RWPE2 (cell line): Measurements from ENCODE around the gene SH2D3A.

Experiments
- ATAC-seq: fragments of 200-7000 bp; cut with Tn5 transposase; 3 replicates; pipeline ENCODE4 v1.9.1; 2021; ENCODE audit warnings: low read depth
- DNase-seq: peaks from one replicate; pipeline ENCODE4 v3.0.0-alpha.2; 2020; ENCODE audit warnings: low spot score
- H3K27ac ChIP-seq: fragments of 450-650 bp; 2 replicates; pipeline ENCODE4 v1.5.1; 2017; ENCODE audit warnings: mild to moderate bottlenecking; ENCODE audit not compliant: poor library complexity, severe bottlenecking
- H3K27me3 ChIP-seq: fragments of 250-450 bp; sonication (Bioruptor Pico); 2 replicates; pipeline ENCODE4 v1.5.1; 2021; ENCODE audit warnings: mild to moderate bottlenecking, moderate library complexity; ENCODE audit not compliant: insufficient read depth, poor library complexity, severe bottlenecking
- H3K36me3 ChIP-seq: fragments of 250-450 bp; sonication (Bioruptor Pico); 2 replicates; pipeline ENCODE4 v1.5.1; 2020; ENCODE audit warnings: low read depth, mild to moderate bottlenecking, moderate library complexity
- H3K4me1 ChIP-seq: fragments of 250-450 bp; sonication (Bioruptor Pico); 2 replicates; pipeline ENCODE4 v1.5.1; 2021; ENCODE audit warnings: mild to moderate bottlenecking, moderate library complexity; ENCODE audit not compliant: insufficient read depth, poor library complexity, severe bottlenecking
- H3K4me3 ChIP-seq: fragments of 250-450 bp; sonication (Bioruptor Pico); 2 replicates; pipeline ENCODE4 v1.5.1; 2021; ENCODE audit warnings: mild to moderate bottlenecking, moderate library complexity; ENCODE audit not compliant: severe bottlenecking
- H3K9me3 ChIP-seq: fragments of 250-450 bp; sonication (Bioruptor Pico); 2 replicates; pipeline ENCODE4 v1.5.1; 2021; ENCODE audit warnings: mild to moderate bottlenecking, moderate library complexity; ENCODE audit not compliant: severe bottlenecking
- TF ChIP-seq, protein P1 (sequence below): fragments of 450-650 bp; IDR thresholded peaks from one replicate; pipeline ENCODE4 v1.5.1; 2017; ENCODE audit warnings: mild to moderate bottlenecking, moderate library complexity; ENCODE audit not compliant: poor library complexity, severe bottlenecking

The SH2D3A gene

DNA sequence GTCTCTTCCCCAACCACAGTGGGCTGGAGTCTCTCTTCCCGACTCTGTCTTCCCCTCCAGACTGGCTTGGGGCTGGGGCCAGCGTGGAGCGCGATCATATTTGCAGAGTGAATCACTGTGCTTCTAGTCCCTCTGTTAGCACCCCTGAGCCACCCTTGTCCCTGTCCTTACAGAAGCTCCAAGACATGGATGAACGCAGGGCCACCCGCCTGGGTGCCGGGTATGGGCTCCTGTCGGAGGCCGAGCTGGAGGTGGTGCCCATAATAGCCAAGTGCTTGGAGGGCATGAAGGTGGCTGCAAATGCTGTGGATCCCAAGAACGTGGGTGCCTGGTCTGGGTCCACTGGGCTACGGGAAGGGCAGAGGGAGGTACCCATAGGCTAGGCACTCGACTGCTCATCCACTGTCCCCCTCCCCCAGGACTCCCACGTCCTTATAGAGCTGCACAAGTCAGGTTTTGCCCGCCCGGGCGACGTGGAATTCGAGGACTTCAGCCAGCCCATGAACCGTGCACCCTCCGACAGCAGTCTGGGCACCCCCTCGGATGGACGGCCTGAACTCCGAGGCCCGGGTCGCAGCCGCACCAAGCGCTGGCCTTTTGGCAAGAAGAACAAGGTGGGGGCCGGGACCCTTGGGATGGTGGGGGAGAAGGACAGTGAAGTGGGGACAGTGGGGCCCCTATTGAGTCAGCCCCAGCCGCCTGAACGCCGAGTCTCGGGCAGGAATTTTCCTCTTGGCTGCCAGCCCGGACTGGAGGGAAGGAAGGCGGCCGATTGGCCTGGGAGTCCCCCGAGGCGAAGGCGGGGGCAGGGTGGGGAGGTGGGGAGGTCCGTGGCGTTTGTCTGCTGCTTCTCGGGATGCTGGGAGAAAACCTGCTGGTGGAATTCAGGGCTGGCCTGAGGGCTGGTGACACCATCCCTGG is 22.6 kb downstream of the SH2D3A start:
- TF ChIP-seq, protein P1, sequence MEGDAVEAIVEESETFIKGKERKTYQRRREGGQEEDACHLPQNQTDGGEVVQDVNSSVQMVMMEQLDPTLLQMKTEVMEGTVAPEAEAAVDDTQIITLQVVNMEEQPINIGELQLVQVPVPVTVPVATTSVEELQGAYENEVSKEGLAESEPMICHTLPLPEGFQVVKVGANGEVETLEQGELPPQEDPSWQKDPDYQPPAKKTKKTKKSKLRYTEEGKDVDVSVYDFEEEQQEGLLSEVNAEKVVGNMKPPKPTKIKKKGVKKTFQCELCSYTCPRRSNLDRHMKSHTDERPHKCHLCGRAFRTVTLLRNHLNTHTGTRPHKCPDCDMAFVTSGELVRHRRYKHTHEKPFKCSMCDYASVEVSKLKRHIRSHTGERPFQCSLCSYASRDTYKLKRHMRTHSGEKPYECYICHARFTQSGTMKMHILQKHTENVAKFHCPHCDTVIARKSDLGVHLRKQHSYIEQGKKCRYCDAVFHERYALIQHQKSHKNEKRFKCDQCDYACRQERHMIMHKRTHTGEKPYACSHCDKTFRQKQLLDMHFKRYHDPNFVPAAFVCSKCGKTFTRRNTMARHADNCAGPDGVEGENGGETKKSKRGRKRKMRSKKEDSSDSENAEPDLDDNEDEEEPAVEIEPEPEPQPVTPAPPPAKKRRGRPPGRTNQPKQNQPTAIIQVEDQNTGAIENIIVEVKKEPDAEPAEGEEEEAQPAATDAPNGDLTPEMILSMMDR = no peak
- Histone ChIP-seq H3K4me3 (no peak overlapping the region), H3K4me1 (peaks cover 21% of the 10 kb centered on the region), H3K27me3 (no peaks in the 10 kb centered on the region), H3K9me3 (no peaks in the 10 kb centered on the region), H3K36me3 (peaks cover 83% of the 10 kb centered on the region), H3K27ac (peak overlapping the region; percentile 93)
- DNase-seq (peak; percentile 92), ATAC-seq (peak; percentile 66)

DNA sequence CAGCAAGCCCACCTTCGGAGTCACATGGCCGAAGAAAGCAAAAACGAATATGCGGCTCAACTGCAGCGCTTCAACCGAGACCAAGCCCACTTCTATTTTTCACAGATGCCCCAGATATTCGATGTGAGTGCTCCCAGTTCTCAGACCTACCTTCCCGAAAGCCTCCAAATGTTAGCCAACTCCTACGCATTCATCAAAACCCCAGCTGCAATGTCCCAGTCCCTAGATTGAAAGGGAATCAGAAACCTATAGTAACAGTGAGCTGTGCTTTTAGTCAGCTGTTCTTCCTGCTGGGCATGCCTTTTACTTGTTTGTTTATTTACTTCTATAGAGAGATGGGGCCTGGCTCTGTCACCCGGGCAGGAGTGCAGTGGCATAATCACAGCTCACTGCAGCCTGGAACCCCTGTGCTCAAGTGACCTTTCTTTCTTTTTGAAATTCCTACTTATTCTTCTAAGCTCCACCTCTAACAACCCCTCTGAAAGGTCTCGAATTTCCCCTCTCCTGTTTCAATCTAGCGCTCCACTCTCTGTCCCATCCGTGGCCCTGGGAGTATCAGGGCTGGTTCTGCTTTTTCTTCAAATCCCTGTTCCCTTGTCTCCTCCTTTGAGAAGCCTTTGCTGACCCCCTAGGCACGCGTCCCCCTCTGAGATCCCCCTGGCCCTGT is 23.4 kb downstream of the SH2D3A start:
- Histone ChIP-seq H3K27ac (peak overlapping the region; percentile 93), H3K9me3 (no peaks in the 10 kb centered on the region), H3K4me3 (no peak overlapping the region), H3K4me1 (peaks cover 25% of the 10 kb centered on the region), H3K36me3 (peaks cover 75% of the 10 kb centered on the region), H3K27me3 (no peaks in the 10 kb centered on the region)
- DNase-seq (no peak), ATAC-seq (no peak)
- TF ChIP-seq, protein P1 = no peak

DNA sequence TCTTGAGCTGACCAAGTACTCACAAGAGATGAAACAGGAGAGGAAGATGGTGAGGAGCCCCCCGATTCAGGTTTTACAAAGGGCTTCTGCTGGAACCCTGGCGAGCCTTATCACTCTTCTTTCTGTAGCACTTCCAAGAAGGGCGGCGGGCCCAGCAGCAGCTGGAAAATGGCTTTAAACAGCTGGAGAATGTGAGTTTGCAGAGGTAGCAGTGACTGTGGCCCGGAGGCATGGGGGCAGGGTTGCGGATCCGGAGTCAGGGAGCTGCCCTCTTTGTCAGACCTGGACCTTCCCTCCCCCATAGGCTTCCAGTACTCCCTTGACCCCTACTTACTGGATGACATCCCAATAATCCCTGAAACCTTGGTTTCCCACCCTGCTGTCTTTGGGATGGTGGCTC is 24.2 kb downstream of the SH2D3A start:
- TF ChIP-seq, protein P1 = no peak
- Histone ChIP-seq H3K36me3 (peaks cover 67% of the 10 kb centered on the region), H3K27ac (peak overlapping the region; percentile 93), H3K4me1 (peaks cover 33% of the 10 kb centered on the region), H3K9me3 (no peaks in the 10 kb centered on the region), H3K27me3 (no peaks in the 10 kb centered on the region), H3K4me3 (no peak overlapping the region)
- no peak for ATAC-seq
- no peak for DNase-seq

DNA sequence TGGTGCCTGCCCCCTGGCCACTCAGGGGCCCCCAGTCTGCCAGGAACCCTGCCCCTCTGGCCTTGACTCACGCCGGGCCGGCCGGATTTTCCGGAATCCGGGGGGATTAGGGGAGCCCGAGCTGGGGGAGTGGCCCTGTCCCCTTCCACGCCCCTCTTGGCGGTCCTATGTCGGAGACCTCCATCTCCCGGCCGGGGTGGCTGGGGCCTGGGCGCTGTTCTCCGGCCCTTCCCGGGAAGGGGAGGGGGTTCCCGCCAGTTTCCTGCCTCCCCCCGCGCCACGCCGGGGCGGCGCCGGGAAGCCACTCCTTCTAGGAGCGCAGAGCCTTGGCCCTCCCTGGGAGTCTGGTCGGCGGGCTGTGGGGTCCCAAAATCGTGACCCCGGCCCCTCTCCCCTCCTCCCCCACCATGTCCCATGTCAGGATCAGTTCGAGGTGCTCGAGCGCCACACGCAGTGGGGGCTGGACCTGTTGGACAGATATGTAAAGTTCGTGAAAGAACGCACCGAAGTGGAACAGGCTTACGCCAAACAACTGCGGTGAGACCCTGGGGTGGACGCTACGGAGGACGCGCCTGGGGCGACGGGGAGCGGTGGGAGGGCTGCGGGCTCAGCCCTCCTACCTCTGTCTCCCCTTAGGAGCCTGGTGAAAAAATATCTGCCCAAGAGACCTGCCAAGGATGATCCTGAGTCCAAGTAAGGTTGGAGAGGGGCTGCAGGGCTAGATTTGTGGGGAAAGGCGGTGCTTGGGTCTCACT is 26.5 kb downstream of the SH2D3A start:
- no peaks in the 10 kb centered on the region for H3K27me3 ChIP-seq
- no peak for DNase-seq
- H3K9me3 ChIP-seq = no peaks in the 10 kb centered on the region
- peak overlapping the region; percentile 85 for H3K27ac ChIP-seq
- H3K4me3 ChIP-seq = peak overlapping the region; percentile 93
- TF ChIP-seq, protein P1 = no peak
- no peak for ATAC-seq
- peaks cover 46% of the 10 kb centered on the region for H3K36me3 ChIP-seq
- peaks cover 35% of the 10 kb centered on the region for H3K4me1 ChIP-seq
